ENCODE data around the gene KRTAP10-1.

Gene KRTAP10-1

GRCh38 chr21:44489962-44490361, 50.0 kb downstream of the KRTAP10-1 start:
- no peak for FAIRE-seq
- no peak for DNase-seq (ENCODE audit: insufficient read length, low spot score)
- TF ChIP-seq CTCF (IDR thresholded peaks at IDR 0.05; ENCODE audit: insufficient read depth, missing control alignments), result no peak
